LNCaP clone FGC (cell line): Measurements from ENCODE around the gene BCAR3.
A peak's percentile ranks its signal among the peaks of the same experiment; 100 is the strongest.

Source experiments
- DNase-seq: peaks from one replicate; pipeline ENCODE4 v3.0.0-alpha.2; 2011; ENCODE audit warnings: low read depth
- H3K4me3 ChIP-seq: 2 replicates; pipeline ENCODE4 v1.5.1; 2011; ENCODE audit warnings: mild to moderate bottlenecking, low read depth, low read length, control low read depth
- CTCF ChIP-seq: IDR thresholded peaks from 2 replicates; pipeline ENCODE4 v1.5.1; 2012; ENCODE audit warnings: mild to moderate bottlenecking; ENCODE audit not compliant: control insufficient read depth, insufficient read depth; ENCODE audit errors: extremely low read depth

Gene BCAR3

GRCh38 chr1:93623875-93624274 lies 57.8 kb downstream of the BCAR3 start:
- TF ChIP-seq CTCF: no peak
- DNase-seq: no peak
- H3K4me3 ChIP-seq: no peak overlapping the region

GRCh38 chr1:93623436-93623835 lies 58.2 kb downstream of the BCAR3 start:
- no peak for TF ChIP-seq CTCF
- no peak overlapping the region for H3K4me3 ChIP-seq
- DNase-seq: no peak

- no peak for DNase-seq
- no peak overlapping the region for H3K4me3 ChIP-seq
- no peak for TF ChIP-seq CTCF
Measured at GRCh38 chr1:93621246-93621645, 60.4 kb downstream of the BCAR3 start.

GRCh38 chr1:93620841-93621210 lies 60.8 kb downstream of the BCAR3 start:
- no peak for TF ChIP-seq CTCF
- no peak for DNase-seq
- no peak overlapping the region for H3K4me3 ChIP-seq

- DNase-seq: no peak
- H3K4me3 ChIP-seq: no peak overlapping the region
- TF ChIP-seq CTCF: no peak
Measured at GRCh38 chr1:93620172-93620840, 61.3 kb downstream of the BCAR3 start.

GRCh38 chr1:93619507-93620171 lies 62.0 kb downstream of the BCAR3 start:
- TF ChIP-seq CTCF: 0 out of 2 replicates have a peak, but pooled peaks have one; percentile 2
- H3K4me3 ChIP-seq: no peak overlapping the region
- no peak for DNase-seq
